NCI-H2107 (cell line): ENCODE measurements around the gene PATJ.
"Not testable (repeated sequence)": the region's sequence is repeated elsewhere in the genome, so short reads cannot be mapped to it uniquely, and the experiment has no call there.

Source experiments
- DNase-seq: peaks from one replicate; lab custom pipeline; 2025; lab: John Stamatoyannopoulos, UW

Gene PATJ

DNA sequence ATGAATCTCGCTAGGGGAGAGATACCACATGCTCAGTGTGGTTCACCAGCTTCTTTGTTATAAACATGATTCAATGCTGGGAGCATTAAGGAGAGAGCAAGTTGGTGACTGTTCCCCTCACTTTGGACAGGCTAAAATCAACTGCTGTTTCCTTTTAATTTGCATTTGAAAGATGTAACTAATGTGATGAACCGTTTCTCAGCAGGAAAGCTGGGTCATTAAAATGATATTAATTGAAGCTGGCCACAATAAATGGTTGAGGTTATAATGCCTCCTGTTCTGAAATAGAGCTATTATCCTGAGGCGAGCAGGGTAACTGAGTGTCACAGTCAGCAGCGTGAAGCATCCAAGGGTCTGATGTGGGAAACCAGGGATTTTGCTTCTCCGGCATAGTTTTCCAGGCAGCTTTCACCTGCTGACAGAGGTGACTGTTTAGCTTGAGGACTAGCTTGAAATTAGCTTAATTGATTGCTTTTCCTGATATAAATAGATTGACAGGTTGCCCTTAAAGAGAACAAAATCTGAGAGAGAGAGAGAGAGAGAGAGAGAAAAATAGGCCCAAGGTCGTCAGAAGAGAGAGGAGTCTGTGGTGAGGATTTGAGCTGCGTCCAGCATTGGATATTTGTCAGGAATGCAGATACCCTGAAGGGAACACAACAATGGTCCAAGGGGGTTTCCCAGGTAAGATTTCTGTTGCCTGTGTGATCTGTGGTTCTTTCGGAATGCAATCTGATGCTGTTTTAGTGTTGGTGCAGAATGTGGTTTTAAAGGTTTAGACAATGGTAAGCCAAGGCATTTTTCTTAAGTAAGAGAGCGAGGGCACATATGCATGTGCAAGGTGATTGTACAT lies 209.7 kb downstream of the PATJ start:
- peak; percentile 35 for DNase-seq

DNA sequence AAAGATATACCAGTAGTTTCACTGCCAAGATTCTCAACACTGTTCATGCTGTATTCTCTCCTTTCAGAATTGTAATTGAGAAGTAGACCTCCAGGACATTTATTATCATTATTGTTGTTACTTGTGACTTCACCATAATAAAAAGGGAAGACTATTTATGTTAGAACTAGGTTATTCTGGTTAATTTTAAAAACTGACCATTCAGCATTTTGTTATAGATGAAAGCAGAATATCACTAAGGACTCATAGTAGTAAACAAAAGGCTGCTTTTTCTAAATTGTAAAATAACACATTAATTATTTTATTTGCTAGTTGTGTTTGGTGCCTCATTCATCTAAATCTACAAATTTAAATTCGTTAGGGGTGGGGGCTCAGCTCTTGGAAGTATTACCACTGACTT lies 210.4 kb downstream of the PATJ start:
- no peak for DNase-seq

DNA sequence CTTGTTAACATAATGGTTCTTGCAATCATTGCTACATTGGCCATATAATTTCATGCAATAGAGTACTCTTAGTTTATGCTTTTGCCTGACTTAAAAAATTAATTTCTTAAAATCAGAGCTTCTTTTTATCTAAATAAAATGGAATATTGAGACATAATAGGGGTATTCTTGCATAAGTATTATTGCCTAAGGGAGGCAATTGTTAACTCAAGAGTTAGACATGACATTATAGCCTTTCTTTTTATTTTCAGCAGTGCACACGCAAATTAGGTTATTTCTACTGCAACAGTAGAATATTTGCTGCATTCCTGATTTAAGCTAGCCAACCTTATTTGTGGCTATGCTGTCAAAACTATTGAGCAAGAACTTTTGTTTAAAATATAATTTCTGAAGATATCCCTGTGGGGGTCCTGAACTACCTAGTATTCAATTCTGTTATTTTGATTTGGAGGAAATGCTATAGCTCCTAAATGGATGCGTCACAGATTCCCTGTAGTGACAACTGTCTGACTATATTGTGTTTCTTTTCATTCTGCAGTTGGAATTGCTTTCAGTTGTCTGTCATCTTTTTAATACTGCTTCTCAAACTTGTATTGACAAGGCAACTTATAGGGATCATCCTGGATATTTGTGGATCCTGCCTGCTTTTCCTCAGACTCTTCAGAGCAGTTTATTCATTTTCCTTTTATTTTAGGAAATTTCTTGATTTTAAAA lies 211.0 kb downstream of the PATJ start:
- no peak for DNase-seq

DNA sequence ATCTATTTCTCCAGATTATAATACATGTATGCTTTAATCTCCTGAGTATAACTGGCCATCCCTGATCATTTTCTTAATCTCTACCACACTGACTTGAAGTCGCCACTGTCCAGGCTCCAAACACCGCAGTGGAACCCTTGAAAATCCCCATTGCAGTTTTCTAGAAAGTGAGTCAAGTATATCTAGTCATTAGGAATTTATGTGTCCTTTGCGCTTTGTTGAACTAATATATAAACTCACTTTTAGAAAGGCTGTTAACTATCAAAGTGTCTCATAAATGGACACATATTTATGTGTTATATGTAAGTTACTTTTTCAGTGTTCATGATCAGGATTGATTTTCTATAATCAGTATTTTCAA lies 211.5 kb downstream of the PATJ start:
- no peak for DNase-seq

- no peak for DNase-seq
These were observed 213.0 kb downstream of the PATJ start for GRCh38 chr1:61955261-61955660.

DNA sequence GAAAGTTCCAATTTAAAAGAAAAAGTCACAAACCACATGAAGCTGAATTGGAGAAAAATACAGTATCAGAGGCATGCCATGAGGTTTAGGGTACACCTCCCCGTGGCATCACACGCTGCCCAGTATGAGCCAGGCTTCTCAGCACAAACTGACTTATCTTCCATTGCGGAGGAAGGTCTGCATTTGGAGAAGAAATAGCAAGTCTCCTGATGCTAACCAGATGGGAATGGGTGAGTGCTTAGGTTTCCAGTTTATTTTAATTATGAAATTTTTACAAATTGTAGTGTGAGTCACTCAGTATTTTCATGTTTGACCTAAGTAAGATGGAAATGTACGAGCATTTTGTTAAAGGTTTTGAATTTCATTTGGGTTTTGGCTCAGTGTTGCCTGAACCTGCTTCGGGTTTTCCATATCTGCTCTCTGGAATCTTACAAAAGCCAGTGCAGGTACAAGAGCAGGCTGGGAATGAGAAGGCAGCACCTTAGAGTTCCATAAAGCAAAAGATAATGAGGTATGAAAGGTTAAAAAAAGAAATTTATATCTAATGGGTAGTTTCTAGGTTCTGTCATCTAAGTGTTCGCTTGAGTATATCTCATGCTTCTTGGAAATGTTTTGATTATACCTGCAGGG lies 213.9 kb downstream of the PATJ start:
- DNase-seq: no peak

DNA sequence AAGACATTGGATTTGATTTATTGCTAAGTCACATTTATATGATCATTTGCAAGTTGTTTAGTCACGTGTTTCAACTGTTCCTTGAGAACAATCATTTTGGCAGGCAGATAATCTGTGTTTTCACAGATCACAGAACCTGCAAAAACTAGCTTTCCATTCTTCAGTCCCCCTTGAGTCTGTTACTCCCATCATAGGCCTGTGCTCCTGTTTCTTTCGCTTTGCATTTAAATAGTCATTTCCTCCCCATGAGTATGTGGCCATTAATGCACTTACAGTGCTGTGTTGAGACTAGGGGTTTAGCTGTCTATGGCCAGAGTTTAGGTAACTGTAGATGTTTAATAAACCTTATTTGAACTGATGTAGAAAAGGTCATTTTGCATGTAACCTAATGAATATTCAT lies 214.5 kb downstream of the PATJ start:
- DNase-seq: no peak

DNA sequence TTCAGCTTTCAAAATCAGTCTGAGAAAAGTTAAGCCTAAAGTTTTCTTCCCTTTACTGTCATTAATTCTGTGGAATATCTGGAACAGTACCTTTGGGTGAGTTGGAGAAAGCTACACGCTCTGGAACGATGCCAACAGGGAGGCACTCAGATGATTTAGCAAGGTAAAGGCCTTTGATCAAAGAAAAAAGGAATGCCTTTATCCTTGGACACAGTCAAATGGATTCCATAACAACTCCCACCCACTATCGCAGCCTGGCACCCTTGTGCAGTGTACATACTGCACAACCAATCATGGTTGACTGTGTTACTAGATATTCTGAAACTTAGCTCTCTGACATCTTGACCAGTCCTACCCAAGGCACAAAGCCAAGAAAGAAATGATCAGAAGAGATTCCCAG lies 218.7 kb downstream of the PATJ start:
- no peak for DNase-seq

GRCh38 chr1:61962631-61963030 lies 220.4 kb downstream of the PATJ start:
- no peak for DNase-seq

GRCh38 chr1:61966450-61967225 lies 224.4 kb downstream of the PATJ start:
- DNase-seq: not testable (repeated sequence)

GRCh38 chr1:61967750-61968149 lies 225.5 kb downstream of the PATJ start:
- no peak for DNase-seq

DNA sequence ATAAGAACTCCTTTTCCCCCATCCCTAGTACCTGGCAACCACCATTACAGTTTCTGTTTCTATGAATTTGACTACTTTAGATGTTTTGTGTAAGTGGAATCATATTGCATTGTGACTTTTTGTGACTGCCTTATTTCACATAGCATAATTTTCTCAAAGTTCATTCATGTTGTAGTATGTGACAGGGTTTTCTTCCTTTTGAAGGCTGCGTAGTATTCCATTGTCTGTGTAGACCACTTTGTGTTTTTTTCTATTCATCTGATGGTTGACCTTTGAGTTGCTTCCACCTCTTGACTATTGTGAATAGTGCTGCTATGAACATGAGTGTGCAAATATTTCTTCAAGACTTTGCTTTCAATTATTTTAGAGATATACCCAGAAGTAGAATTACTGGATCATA lies 226.6 kb downstream of the PATJ start:
- DNase-seq: no peak

- no peak for DNase-seq
These were observed 231.0 kb downstream of the PATJ start for GRCh38 chr1:61973100-61973837.

DNA sequence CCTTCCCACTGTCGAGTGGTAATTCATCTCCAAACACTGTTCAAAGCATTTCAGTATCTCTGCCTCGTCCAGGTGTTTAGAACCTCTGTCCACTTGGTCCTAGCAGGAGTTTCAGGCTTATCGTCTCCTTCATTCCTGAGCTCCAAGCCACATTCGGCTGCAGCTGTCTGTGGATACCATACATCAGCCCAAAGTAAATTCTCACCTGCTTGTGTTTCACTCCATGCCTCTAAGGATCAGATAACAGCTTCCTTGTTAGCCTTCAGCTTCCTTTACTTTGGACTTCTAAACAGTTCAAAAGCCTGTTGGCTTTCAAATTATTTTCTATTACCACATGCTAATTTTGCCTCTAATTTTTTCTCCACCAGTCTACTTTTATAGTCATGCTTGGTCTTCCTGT lies 233.4 kb downstream of the PATJ start:
- DNase-seq: peak; percentile 20

- no peak for DNase-seq
These were observed 234.3 kb downstream of the PATJ start for GRCh38 chr1:61976566-61976965.

GRCh38 chr1:61978796-61979195 lies 236.5 kb downstream of the PATJ start:
- no peak for DNase-seq

- no peak for DNase-seq
These were observed 237.4 kb downstream of the PATJ start for GRCh38 chr1:61979729-61980128.

- DNase-seq: no peak
These were observed 238.3 kb downstream of the PATJ start for GRCh38 chr1:61980561-61980960.

DNA sequence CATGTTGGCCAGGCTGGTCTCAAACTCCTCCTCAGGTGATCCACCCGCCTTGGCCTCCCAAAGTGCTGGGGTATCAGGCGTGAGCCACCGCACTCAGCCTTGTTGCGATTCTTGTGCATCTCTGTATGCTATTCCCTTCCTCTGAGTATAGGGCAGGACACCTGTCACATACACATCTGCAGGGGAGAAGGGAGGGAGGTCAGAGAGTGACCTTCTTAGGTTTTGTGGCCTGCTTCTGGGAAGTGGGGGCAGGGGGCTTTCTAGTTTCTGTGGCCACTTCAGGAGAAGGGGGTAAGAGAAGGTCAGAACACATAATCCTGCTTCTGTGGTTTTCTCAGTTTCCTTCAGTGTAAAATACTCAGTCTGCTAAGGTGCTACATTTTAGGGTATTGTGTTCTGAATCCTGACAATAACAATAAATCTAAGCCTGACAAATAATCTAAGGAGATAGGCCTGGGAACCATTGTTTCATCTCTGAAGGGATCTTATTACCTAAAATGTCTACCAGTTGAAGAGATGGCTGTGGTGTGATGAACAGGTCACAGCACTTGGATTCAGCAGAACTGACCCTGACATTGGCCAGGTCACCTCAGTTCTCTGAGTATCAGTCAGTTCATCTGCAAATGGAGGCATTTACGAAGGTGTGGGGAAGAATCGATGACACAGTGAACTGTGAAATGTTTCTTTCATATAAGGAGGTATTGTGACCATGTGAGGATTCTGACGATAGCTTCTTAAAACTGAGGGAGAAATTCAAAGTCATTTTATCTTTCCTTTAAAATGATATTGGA lies 239.8 kb downstream of the PATJ start:
- no peak for DNase-seq

GRCh38 chr1:61983236-61983635 lies 241.0 kb downstream of the PATJ start:
- DNase-seq: no peak

- DNase-seq: no peak
These were observed 250.0 kb downstream of the PATJ start for GRCh38 chr1:61992257-61992656.
